GM23338 (cell line): ENCODE results near the gene MLH1. TPM values are rescaled to one million over a fixed set of nuclear protein-coding genes. Genes with fewer than 3 reads are reported as not detected.
A peak's percentile ranks its signal among the peaks of the same experiment; 100 is the strongest.

ENCODE experiments used
- ATAC-seq: fragments of 200-7000 bp; cut with Tn5 transposase; 3 replicates; pipeline ENCODE4 v1.9.1; 2020
- DNase-seq: peaks from one replicate; pipeline ENCODE4 v3.0.0-alpha.2; 2015; ENCODE audit warnings: low spot score
- H2AFZ ChIP-seq: fragments of 200-600 bp; sonication (generic); 2 replicates; pipeline ENCODE4 v1.8.0; 2016; ENCODE audit warnings: antibody characterized with exemption, mild to moderate bottlenecking, moderate library complexity
- H3F3A ChIP-seq: fragments of 200-600 bp; sonication (generic); replicated peaks from 2 replicates; pipeline ENCODE4 v1.8.0; 2017; ENCODE audit warnings: antibody characterized with exemption, mixed run types, low read depth
- H3K27ac ChIP-seq: fragments of 200-600 bp; sonication (generic); 2 replicates; pipeline ENCODE4 v1.6.1; 2016; ENCODE audit warnings: low read depth
- H3K27me3 ChIP-seq: fragments of 200-600 bp; sonication (generic); 2 replicates; pipeline ENCODE4 v1.8.0; 2016; ENCODE audit warnings: mild to moderate bottlenecking, mixed run types, moderate library complexity; ENCODE audit not compliant: insufficient read depth
- H3K36me3 ChIP-seq: fragments of 200-600 bp; sonication (generic); 2 replicates; pipeline ENCODE4 v1.8.0; 2016; ENCODE audit warnings: mild to moderate bottlenecking; ENCODE audit not compliant: insufficient read depth
- H3K4me1 ChIP-seq: fragments of 200-600 bp; sonication (generic); 2 replicates; pipeline ENCODE4 v1.8.0; 2016; ENCODE audit warnings: mild to moderate bottlenecking, moderate library complexity; ENCODE audit not compliant: insufficient read depth
- H3K4me2 ChIP-seq: fragments of 200-600 bp; sonication (generic); 2 replicates; pipeline ENCODE4 v1.7.1; 2017; ENCODE audit warnings: mixed run types
- H3K4me3 ChIP-seq: fragments of 200-600 bp; sonication (generic); 2 replicates; pipeline ENCODE4 v1.6.1; 2016; ENCODE audit warnings: mixed run types
- H3K79me2 ChIP-seq: fragments of 200-600 bp; sonication (generic); replicated peaks from 2 replicates; pipeline ENCODE4 v1.8.0; 2017; ENCODE audit warnings: mild to moderate bottlenecking; ENCODE audit not compliant: insufficient read depth
- H3K9me2 ChIP-seq: fragments of 200-600 bp; sonication (generic); 2 replicates; pipeline ENCODE4 v1.8.0; 2017; ENCODE audit not compliant: insufficient read depth
- H4K20me1 ChIP-seq: fragments of 200-600 bp; sonication (generic); replicated peaks from 2 replicates; pipeline ENCODE4 v1.8.0; 2017; ENCODE audit warnings: mild to moderate bottlenecking; ENCODE audit not compliant: insufficient read depth
- H3K27ac Mint-ChIP-seq: 2 replicates; pipeline ENCODE4 v1.8.0; 2020; ENCODE audit warnings: inconsistent platforms, mild to moderate bottlenecking, moderate library complexity, mixed read lengths
- H3K27me3 Mint-ChIP-seq: 3 replicates; pipeline ENCODE4 v1.8.0; 2022; ENCODE audit warnings: low read depth, mild to moderate bottlenecking, moderate library complexity, mixed read lengths, inconsistent platforms; ENCODE audit not compliant: insufficient read depth, poor library complexity
- H3K36me3 Mint-ChIP-seq: 3 replicates; pipeline ENCODE4 v1.8.0; 2021; ENCODE audit warnings: low read depth, mild to moderate bottlenecking, inconsistent platforms, moderate library complexity, mixed read lengths
- H3K4me1 Mint-ChIP-seq: 3 replicates; pipeline ENCODE4 v1.8.0; 2020; ENCODE audit warnings: mild to moderate bottlenecking, inconsistent platforms, mixed read lengths
- H3K4me3 Mint-ChIP-seq: 3 replicates; pipeline ENCODE4 v1.8.0; 2021; ENCODE audit warnings: moderate library complexity, mild to moderate bottlenecking, inconsistent platforms, mixed read lengths
- H3K9me3 Mint-ChIP-seq: 3 replicates; pipeline ENCODE4 v1.8.0; 2020; ENCODE audit warnings: moderate library complexity, mild to moderate bottlenecking, inconsistent platforms, mixed read lengths
- CREB1 ChIP-seq: fragments of 250-450 bp; sonication (Bioruptor Pico); IDR thresholded peaks from 2 replicates; pipeline ENCODE4 v1.5.0; 2020; ENCODE audit warnings: low read depth, mild to moderate bottlenecking, moderate library complexity
- CTCF ChIP-seq, 2 experiments: fragments of 200-600 bp in 1 of 2; sonication (generic) in 1 of 2; conservative IDR thresholded peaks; 2 replicates each; pipeline versions ENCODE4 v1.5.1 to v1.6.1; 2016 to 2017; ENCODE audit warnings: antibody characterized with exemption in 2 of 2, low read depth in 2 of 2, mild to moderate bottlenecking in 2 of 2, moderate library complexity in 1 of 2
- EZH2phosphoT487 ChIP-seq: fragments of 200-600 bp; sonication (generic); IDR thresholded peaks from one replicate; pipeline ENCODE4 v1.8.1; 2018; ENCODE audit warnings: antibody characterized with exemption; ENCODE audit not compliant: unreplicated experiment
- JUNB ChIP-seq: IDR thresholded peaks from one replicate; pipeline ENCODE4 v1.6.1; 2016; ENCODE audit warnings: antibody characterized with exemption; ENCODE audit not compliant: unreplicated experiment
- POLR2AphosphoS5 ChIP-seq: IDR thresholded peaks from 2 replicates; pipeline ENCODE4 v1.6.1; 2016; ENCODE audit warnings: antibody characterized with exemption, low read depth
- STAT1 ChIP-seq: IDR thresholded peaks from one replicate; pipeline ENCODE4 v1.6.1; 2016; ENCODE audit warnings: antibody characterized with exemption; ENCODE audit not compliant: unreplicated experiment
- ZNF331 ChIP-seq: fragments of 250-450 bp; sonication (Bioruptor Pico); IDR thresholded peaks from 2 replicates; pipeline ENCODE4 v1.5.0; 2020; ENCODE audit warnings: low read depth, mild to moderate bottlenecking, moderate library complexity
- polyA plus RNA-seq: library from polyadenylated mRNA; unstranded; fragments of >200 nt; fragmentation: Nextera tagmentation; extraction: Ambion mirVana; gene quantifications from 2 replicates; pipeline ENCODE4 v1.2.1, GENCODE V29; 2016
- total RNA-seq: library from RNA; depleted of rRNA; stranded (reverse); fragments of >200 nt; shearing (Covaris generic); gene quantifications from 2 replicates; pipeline ENCODE4 v1.2.3, GENCODE V29; 2014
- TF ChIP-seq, protein P1 (sequence below): IDR thresholded peaks from 2 replicates; pipeline ENCODE4 v1.6.1; 2016; ENCODE audit warnings: antibody characterized with exemption
- TF ChIP-seq, protein P2 (sequence below): IDR thresholded peaks from one replicate; pipeline ENCODE4 v1.6.1; 2018; ENCODE audit warnings: antibody characterized with exemption; ENCODE audit not compliant: unreplicated experiment

Gene MLH1
- total and polyA plus RNA-seq, 2 experiments from 2014 or later = 31.7 to 58.0 TPM

DNA sequence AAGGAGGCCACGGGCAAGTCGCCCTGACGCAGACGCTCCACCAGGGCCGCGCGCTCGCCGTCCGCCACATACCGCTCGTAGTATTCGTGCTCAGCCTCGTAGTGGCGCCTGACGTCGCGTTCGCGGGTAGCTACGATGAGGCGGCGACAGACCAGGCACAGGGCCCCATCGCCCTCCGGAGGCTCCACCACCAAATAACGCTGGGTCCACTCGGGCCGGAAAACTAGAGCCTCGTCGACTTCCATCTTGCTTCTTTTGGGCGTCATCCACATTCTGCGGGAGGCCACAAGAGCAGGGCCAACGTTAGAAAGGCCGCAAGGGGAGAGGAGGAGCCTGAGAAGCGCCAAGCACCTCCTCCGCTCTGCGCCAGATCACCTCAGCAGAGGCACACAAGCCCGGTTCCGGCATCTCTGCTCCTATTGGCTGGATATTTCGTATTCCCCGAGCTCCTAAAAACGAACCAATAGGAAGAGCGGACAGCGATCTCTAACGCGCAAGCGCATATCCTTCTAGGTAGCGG is 452 bp upstream of the MLH1 start, which contains the start of gene EPM2AIP1:
Gene EPM2AIP1, minus strand, starts transcription at position 326 of the 520 bp plus-strand sequence. Its CDS starts 54 bp downstream, at position 272.
- no peaks in the 10 kb centered on the region for H3K9me2 ChIP-seq
- no peaks in the 10 kb centered on the region for H3F3A ChIP-seq
- no peaks in the 10 kb centered on the region for H3K27me3 ChIP-seq
- H4K20me1 ChIP-seq = peaks cover 22% of the 10 kb centered on the region; the same call in 1 of the 2 replicates
- no peaks in the 10 kb centered on the region for H3K27me3 Mint-ChIP-seq
- peak within 1 kb of the TSS; percentile 91 for H3K4me2 ChIP-seq
- H3K36me3 Mint-ChIP-seq = peaks cover 46% of the 10 kb centered on the region
- no peaks in the 10 kb centered on the region for H3K9me3 Mint-ChIP-seq
- DNase-seq (peak; percentile 100), ATAC-seq (peak; percentile 94)
- peaks cover 30% of the 10 kb centered on the region for H3K4me1 Mint-ChIP-seq
- peaks cover 73% of the 10 kb centered on the region for H3K79me2 ChIP-seq
- no peak for TF ChIP-seq JUNB
- TF ChIP-seq ZNF331 (CRISPR knock-in tag) = no peak
- TF ChIP-seq, protein P1, sequence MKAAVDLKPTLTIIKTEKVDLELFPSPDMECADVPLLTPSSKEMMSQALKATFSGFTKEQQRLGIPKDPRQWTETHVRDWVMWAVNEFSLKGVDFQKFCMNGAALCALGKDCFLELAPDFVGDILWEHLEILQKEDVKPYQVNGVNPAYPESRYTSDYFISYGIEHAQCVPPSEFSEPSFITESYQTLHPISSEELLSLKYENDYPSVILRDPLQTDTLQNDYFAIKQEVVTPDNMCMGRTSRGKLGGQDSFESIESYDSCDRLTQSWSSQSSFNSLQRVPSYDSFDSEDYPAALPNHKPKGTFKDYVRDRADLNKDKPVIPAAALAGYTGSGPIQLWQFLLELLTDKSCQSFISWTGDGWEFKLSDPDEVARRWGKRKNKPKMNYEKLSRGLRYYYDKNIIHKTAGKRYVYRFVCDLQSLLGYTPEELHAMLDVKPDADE = 0 out of 2 replicates have a peak, but pooled peaks have one; percentile 7
- TF ChIP-seq STAT1 = no peak
- peak; percentile 11 to 19; a peak in 1 of 4 replicates for TF ChIP-seq CTCF (conservative IDR thresholded peaks at IDR 0.05; ENCODE audit: low read depth in 2 of 2)
- TF ChIP-seq POLR2AphosphoS5 = peak; percentile 92
- peak; percentile 38; the same call in 1 of the 2 replicates for TF ChIP-seq CREB1 (CRISPR knock-in tag)
- no peak within 1 kb of the TSS; the same call in 1 of the 2 replicates for H3K27ac Mint-ChIP-seq
- peaks cover 15% of the 10 kb centered on the region for H3K36me3 ChIP-seq
- no peak within 1 kb of the TSS for H3K4me3 Mint-ChIP-seq
- H3K27ac ChIP-seq = peak within 1 kb of the TSS; percentile 75
- H2AFZ ChIP-seq = no peak within 1 kb of the TSS
- peaks cover 37% of the 10 kb centered on the region for H3K4me1 ChIP-seq
- peak within 1 kb of the TSS; percentile 83 for H3K4me3 ChIP-seq

GRCh38 chr3:37014620-37015019 is 21.3 kb downstream of the MLH1 start:
- H3K27me3 Mint-ChIP-seq = no peaks in the 10 kb centered on the region
- peaks cover 71% of the 10 kb centered on the region for H3K36me3 Mint-ChIP-seq
- H3K9me3 Mint-ChIP-seq = no peaks in the 10 kb centered on the region
- DNase-seq (peak; percentile 4), ATAC-seq (no peak)
- no peak overlapping the region for H2AFZ ChIP-seq
- no peak overlapping the region for H3K4me3 ChIP-seq
- H3K27ac Mint-ChIP-seq = no peak overlapping the region
- no peaks in the 10 kb centered on the region for H3K9me2 ChIP-seq
- no peaks in the 10 kb centered on the region for H3F3A ChIP-seq
- no peaks in the 10 kb centered on the region for H3K27me3 ChIP-seq
- H3K4me1 Mint-ChIP-seq = no peaks in the 10 kb centered on the region
- H3K4me2 ChIP-seq = no peak overlapping the region
- no peak overlapping the region for H3K27ac ChIP-seq
- H3K36me3 ChIP-seq = peaks cover 35% of the 10 kb centered on the region
- H3K4me3 Mint-ChIP-seq = no peak overlapping the region
- H3K79me2 ChIP-seq = no peaks in the 10 kb centered on the region
- H3K4me1 ChIP-seq = no peaks in the 10 kb centered on the region
- no peaks in the 10 kb centered on the region; the same call in 1 of the 2 replicates for H4K20me1 ChIP-seq
- TF ChIP-seq STAT1 = no peak
- no peak for TF ChIP-seq ZNF331 (CRISPR knock-in tag)
- TF ChIP-seq CREB1 (CRISPR knock-in tag) = no peak
- TF ChIP-seq, protein P1 = no peak
- no peak for TF ChIP-seq EZH2phosphoT487
- TF ChIP-seq CTCF (conservative IDR thresholded peaks at IDR 0.05; ENCODE audit: low read depth in 2 of 2) = no peak
- TF ChIP-seq, protein P2, sequence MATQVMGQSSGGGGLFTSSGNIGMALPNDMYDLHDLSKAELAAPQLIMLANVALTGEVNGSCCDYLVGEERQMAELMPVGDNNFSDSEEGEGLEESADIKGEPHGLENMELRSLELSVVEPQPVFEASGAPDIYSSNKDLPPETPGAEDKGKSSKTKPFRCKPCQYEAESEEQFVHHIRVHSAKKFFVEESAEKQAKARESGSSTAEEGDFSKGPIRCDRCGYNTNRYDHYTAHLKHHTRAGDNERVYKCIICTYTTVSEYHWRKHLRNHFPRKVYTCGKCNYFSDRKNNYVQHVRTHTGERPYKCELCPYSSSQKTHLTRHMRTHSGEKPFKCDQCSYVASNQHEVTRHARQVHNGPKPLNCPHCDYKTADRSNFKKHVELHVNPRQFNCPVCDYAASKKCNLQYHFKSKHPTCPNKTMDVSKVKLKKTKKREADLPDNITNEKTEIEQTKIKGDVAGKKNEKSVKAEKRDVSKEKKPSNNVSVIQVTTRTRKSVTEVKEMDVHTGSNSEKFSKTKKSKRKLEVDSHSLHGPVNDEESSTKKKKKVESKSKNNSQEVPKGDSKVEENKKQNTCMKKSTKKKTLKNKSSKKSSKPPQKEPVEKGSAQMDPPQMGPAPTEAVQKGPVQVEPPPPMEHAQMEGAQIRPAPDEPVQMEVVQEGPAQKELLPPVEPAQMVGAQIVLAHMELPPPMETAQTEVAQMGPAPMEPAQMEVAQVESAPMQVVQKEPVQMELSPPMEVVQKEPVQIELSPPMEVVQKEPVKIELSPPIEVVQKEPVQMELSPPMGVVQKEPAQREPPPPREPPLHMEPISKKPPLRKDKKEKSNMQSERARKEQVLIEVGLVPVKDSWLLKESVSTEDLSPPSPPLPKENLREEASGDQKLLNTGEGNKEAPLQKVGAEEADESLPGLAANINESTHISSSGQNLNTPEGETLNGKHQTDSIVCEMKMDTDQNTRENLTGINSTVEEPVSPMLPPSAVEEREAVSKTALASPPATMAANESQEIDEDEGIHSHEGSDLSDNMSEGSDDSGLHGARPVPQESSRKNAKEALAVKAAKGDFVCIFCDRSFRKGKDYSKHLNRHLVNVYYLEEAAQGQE = no peak
